Activated CD8-positive, alpha-beta memory T cell treated with anti-CD3 and anti-CD28 coated beads, Interleukin-2, amount 10 ng/mL, durations not matched to agents 7 days and 5 days (primary cell): ENCODE results near the gene STK26. TPM values are rescaled to one million over a fixed set of nuclear protein-coding genes. Genes with fewer than 3 reads are reported as not detected.
"Not testable (repeated sequence)": the region's sequence is repeated elsewhere in the genome, so short reads cannot be mapped to it uniquely, and the experiment has no call there.

Experiments used
- ATAC-seq: fragments of 150-1000 bp; cut with Tn5 transposase; one replicate; pipeline ENCODE4 v1.10.0; 2021; ENCODE audit warnings: moderate library complexity
- CTCF ChIA-PET: fragments of 350-600 bp; sonication (Branson Sonifier 250); formaldehyde crosslinking; loops from one replicate; lab custom pipeline; 2021; ENCODE audit warnings: antibody characterized with exemption; lab: Charles Lee
- DNase-seq: peaks from one replicate; pipeline ENCODE4 v3.0.0-alpha.2; 2020
- H3K27ac Mint-ChIP-seq: one replicate; pipeline ENCODE4 v1.8.0; 2021; ENCODE audit warnings: mild to moderate bottlenecking, mixed read lengths
- H3K27me3 Mint-ChIP-seq: one replicate; pipeline ENCODE4 v1.8.0; 2021; ENCODE audit warnings: mixed read lengths
- H3K36me3 Mint-ChIP-seq: one replicate; pipeline ENCODE4 v1.8.0; 2021; ENCODE audit warnings: mild to moderate bottlenecking, mixed read lengths
- H3K4me1 Mint-ChIP-seq: one replicate; pipeline ENCODE4 v1.8.0; 2021; ENCODE audit warnings: mixed read lengths
- H3K4me3 Mint-ChIP-seq: one replicate; pipeline ENCODE4 v1.8.0; 2021; ENCODE audit warnings: mild to moderate bottlenecking, moderate library complexity, mixed read lengths
- H3K9me3 Mint-ChIP-seq: one replicate; pipeline ENCODE4 v1.8.0; 2022; ENCODE audit warnings: low read depth, mixed read lengths
- total RNA-seq, 2 experiments: library from RNA; stranded (reverse); gene quantifications; one replicate each; pipeline ENCODE4 v1.2.3, GENCODE V29; 2021

STK26 gene
- total RNA-seq, 2 experiments from 2014 or later, result 39.5 to 49.7 TPM

DNA sequence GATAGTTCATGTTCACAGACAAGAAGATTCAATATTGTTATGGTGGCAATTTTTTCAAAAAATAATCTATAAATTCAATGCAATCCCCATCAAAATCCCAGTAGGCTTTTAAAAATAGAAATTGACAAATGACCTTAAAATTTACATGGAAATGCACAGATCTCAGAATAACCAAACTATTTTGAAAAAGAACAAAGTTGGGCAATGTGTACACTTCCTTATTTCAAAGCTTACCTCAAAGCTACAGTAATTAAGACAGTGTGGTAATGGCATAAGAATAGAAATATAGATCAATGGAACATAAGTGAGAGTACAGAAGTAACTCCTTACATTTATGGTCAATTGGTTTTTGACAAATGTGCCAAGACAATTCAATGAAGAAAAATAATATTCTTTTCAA, 65.8 kb downstream of the STK26 start:
- Mint-ChIP-seq H3K9me3 (no peaks in the 10 kb centered on the region), H3K4me3 (no peak overlapping the region), H3K27me3 (no peaks in the 10 kb centered on the region), H3K4me1 (peaks cover 12% of the 10 kb centered on the region), H3K27ac (no peak overlapping the region), H3K36me3 (no peaks in the 10 kb centered on the region)
- ATAC-seq, result no peak
- no peak for DNase-seq
- CTCF ChIA-PET, result no interaction called here

DNA sequence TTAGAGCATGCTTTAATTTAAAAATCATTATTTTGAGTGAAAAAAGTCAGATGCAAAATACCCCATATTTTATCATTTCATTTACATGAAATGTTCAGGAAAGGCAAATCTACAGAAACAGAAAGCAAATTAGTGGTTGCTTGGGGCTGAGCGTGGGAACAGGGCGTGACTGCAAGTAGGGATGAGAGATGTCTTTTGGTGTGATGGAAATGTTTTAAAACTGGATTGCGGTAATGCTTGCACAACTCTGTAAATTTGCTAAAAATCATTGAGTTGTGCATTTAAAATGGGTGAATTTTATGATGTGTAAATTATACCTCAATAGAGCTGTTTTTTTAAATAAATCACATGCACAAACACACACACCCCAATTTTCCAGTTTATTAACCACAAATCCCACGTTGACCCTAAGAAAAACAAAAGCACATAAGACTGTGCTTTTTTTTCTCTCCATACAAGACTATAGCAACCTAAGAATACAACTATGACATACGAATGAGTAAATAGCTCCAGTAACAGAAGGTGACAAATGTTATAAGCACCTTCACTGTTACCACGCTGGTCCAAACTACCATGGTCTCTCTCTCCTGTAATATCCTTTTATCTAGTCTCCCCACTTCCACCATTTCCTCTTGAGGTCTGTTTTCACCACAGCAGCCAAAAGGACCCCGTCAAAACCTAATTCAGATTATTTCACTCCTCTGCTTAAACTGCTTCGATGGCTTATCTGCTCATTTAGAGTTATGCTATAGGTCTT, 67.5 kb downstream of the STK26 start:
- H3K27me3 Mint-ChIP-seq, result no peaks in the 10 kb centered on the region
- H3K27ac Mint-ChIP-seq, result no peak overlapping the region
- no peaks in the 10 kb centered on the region for H3K9me3 Mint-ChIP-seq
- ATAC-seq (no peak), DNase-seq (no peak)
- H3K4me3 Mint-ChIP-seq, result no peak overlapping the region
- CTCF ChIA-PET, result interaction anchor here (2.9 kb wide), 1 partner anchor 129 kb away, joined by 19 read pairs; the partner anchor contains the start of gene RAP2C
- H3K4me1 Mint-ChIP-seq, result peaks cover 12% of the 10 kb centered on the region
- H3K36me3 Mint-ChIP-seq, result no peaks in the 10 kb centered on the region

DNA sequence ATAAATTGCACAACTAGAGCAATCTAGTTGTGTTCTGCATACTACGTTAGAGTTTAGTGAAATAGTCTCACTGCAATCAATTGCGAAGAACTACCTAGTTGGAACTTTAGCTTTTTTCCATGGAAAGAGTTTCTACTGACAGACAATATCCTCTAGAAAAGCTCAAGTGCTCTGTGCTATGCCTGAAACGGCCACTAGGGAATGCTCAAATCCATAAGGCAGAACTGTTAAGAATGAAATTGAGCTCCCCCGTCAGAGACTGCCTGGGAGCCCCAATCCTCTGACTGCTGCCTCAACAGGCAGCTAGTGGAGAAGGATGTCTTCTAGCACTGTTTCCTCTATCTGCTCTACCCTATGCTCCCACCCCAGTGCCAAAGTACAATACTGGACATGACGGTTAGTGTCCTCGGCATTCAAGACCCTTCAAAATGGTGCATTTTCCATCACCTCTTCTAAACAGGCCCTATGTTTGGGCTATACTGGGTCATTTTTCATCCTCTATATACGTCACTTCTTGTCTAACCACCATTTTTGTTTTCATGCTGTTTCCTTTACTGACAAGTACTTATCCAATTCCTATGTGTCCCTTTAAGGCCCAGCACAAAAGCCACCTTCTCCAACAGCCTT, 69.5 kb downstream of the STK26 start:
- Mint-ChIP-seq H3K27ac (no peak overlapping the region), H3K36me3 (no peaks in the 10 kb centered on the region), H3K9me3 (no peaks in the 10 kb centered on the region), H3K27me3 (no peaks in the 10 kb centered on the region), H3K4me3 (no peak overlapping the region), H3K4me1 (peaks cover 12% of the 10 kb centered on the region)
- ATAC-seq (peak; percentile 69), DNase-seq (peak; percentile 64)
- CTCF ChIA-PET, result interaction anchor here (0.5 to 2.9 kb wide), 17 partner anchors 11 to 539 kb away, joined by 3 to 19 read pairs (median 4); partner anchors contain the start of gene RAP2C

DNA sequence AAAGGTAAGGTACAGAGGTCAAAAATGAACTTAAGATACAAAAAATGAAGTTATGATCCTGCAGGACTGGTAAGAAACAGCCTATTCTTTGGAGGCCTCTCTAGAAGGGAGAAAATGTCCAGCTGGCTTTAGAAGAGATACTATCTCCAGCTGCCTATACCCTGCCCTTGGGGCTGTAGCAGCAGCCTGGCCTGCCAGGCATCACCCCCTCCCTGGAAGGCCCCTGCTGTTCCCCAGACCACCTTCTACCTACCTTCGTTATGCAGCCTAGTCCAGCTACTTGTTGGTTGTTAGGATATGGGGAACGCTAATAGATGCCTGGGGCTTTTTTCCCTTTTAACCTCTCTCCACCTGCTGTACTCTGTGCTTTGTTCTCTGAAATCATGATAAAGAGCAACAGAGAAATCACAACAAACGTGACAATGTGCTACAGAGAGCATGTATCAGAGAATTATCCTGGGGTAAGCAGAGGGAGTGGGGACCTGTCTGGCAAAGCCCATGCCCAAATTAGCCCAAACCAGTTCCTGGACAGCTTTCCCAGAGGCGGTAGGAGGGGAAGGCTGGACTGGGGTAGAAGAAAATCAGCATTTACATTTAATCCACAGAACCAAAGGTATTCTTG, 70.2 kb downstream of the STK26 start:
- no peak overlapping the region for H3K27ac Mint-ChIP-seq
- DNase-seq (no peak), ATAC-seq (no peak)
- H3K36me3 Mint-ChIP-seq, result no peaks in the 10 kb centered on the region
- H3K4me3 Mint-ChIP-seq, result no peak overlapping the region
- CTCF ChIA-PET, result interaction anchor here (1.1 to 2.9 kb wide), 3 partner anchors 126 to 252 kb away, joined by 3 to 19 read pairs (median 4); partner anchors contain the start of gene RAP2C
- peaks cover 12% of the 10 kb centered on the region for H3K4me1 Mint-ChIP-seq
- H3K27me3 Mint-ChIP-seq, result no peaks in the 10 kb centered on the region
- no peaks in the 10 kb centered on the region for H3K9me3 Mint-ChIP-seq

DNA sequence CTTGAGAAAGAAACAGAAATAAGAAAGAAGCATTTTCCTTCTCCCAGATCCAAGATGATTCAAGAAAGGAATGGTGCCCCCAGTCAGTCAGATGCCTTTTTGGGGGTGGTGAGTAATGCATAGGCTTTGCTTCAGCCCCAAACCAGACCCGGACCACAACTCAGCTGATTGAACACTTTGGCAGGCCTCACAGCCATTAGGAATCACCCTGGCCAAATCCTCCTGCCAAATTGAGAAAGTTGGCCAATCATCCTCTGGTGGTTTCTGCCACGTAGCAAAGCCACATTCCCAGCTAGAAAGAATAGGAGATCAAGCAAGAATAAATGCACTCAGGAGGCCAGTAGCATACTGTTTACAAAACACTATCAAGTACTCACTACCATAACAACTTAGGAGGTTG, 71.1 kb downstream of the STK26 start:
- CTCF ChIA-PET, result interaction anchor here (1.1 kb wide), 1 partner anchor 127 kb away, joined by 4 read pairs; no protein-coding TSS in a partner anchor
- Mint-ChIP-seq H3K27me3 (no peaks in the 10 kb centered on the region), H3K4me3 (no peak overlapping the region)

DNA sequence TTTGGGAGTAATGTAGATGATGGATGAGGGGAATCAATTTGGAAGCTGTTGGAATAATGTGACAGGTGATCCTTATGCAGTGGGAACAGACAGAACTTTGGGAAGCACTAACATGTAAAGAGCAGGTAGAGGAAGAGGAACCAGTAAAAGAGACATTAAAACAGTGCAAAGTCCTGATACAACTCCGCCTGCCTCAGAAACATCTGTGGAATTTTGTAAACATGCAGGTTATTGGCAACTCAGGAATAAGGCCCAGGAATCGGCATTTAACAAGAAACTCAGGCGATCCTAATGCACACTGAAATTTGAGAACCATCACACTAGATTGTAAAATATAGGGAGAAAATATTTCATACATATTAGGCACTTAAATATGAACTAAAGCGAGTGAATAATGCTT, 75.6 kb downstream of the STK26 start:
- H3K27me3 Mint-ChIP-seq, ATAC-seq, H3K4me1 Mint-ChIP-seq, H3K4me3 Mint-ChIP-seq, H3K27ac Mint-ChIP-seq, H3K9me3 Mint-ChIP-seq, CTCF ChIA-PET, DNase-seq, H3K36me3 Mint-ChIP-seq: not testable (repeated sequence)

More for the DNA sequence above, 71.1 kb downstream of the STK26 start:
- Mint-ChIP-seq H3K4me1 (peaks cover 12% of the 10 kb centered on the region), H3K9me3 (no peaks in the 10 kb centered on the region), H3K27ac (no peak overlapping the region), H3K36me3 (no peaks in the 10 kb centered on the region)
- no peak for ATAC-seq
- DNase-seq, result no peak

DNA sequence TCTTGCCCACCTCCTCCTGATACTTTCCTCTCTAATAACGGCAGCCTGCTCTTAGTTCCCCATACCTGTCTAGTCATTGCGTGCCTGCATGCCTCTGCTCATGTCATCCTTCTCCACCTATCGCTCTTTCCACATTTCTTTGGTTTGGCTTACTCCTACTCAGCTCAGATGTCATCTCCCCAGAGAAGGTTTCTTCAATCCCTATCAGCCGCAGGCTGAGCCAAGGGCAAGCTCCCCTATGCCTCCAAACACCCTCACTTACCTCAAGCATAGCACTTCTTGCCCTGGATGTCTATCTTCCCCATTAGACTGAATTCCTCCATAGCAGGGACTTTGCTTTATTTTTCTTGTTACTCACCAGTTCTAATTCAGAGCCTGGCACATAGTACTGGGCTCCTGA, 78.1 kb downstream of the STK26 start:
- no peaks in the 10 kb centered on the region for H3K4me1 Mint-ChIP-seq
- H3K27ac Mint-ChIP-seq, result no peak overlapping the region
- H3K36me3 Mint-ChIP-seq, result no peaks in the 10 kb centered on the region
- no peaks in the 10 kb centered on the region for H3K27me3 Mint-ChIP-seq
- CTCF ChIA-PET, result no interaction called here
- H3K9me3 Mint-ChIP-seq, result no peaks in the 10 kb centered on the region
- H3K4me3 Mint-ChIP-seq, result no peak overlapping the region
- DNase-seq, result no peak
- ATAC-seq, result no peak

DNA sequence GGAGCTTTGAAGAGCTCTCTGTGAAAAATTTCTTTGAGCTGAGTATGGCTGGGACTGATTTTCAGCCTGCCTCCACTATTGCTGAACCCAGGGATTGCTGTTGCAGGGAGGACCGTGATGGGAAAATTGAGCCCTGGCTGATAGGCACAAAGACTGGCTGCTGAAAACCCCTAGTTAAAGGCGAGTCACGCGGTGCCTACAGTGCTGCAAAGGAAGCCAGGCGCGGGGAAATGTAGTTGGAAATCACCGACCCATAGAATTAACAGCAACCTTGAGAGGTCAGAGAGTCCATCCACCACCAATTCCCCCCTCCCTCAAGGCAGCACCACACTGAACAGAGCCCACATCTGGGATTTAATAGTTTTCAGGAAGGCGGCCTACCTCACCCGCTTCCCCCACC, 78.7 kb downstream of the STK26 start:
- DNase-seq (no peak), ATAC-seq (no peak)
- H3K9me3 Mint-ChIP-seq, result no peaks in the 10 kb centered on the region
- no peak overlapping the region for H3K4me3 Mint-ChIP-seq
- CTCF ChIA-PET, result no interaction called here
- no peak overlapping the region for H3K27ac Mint-ChIP-seq
- H3K4me1 Mint-ChIP-seq, result no peaks in the 10 kb centered on the region
- H3K27me3 Mint-ChIP-seq, result no peaks in the 10 kb centered on the region
- H3K36me3 Mint-ChIP-seq, result no peaks in the 10 kb centered on the region

DNA sequence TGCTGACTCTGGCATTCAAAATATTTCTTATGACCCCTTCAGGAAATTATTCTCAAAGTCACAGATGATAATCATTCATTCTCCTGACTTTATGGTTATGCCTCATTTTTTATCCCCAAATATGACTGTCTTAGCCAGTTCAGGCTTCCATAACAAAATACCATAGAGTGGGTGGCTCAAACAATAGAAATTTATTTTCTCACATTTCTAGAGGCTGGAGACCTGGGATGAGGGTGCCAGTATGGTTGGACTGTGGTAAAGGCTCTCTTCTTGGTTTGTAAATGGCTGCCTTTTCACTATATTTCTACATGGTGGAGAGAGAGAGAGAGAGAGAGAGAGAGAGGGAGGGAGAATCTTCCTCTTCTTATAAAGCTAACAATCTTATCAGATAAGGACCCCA, 84.2 kb downstream of the STK26 start:
- no peak for ATAC-seq
- DNase-seq, result no peak
- Mint-ChIP-seq H3K36me3 (no peaks in the 10 kb centered on the region), H3K27me3 (no peaks in the 10 kb centered on the region), H3K4me1 (no peaks in the 10 kb centered on the region), H3K4me3 (no peak overlapping the region), H3K9me3 (no peaks in the 10 kb centered on the region), H3K27ac (no peak overlapping the region)
- CTCF ChIA-PET, result no interaction called here

DNA sequence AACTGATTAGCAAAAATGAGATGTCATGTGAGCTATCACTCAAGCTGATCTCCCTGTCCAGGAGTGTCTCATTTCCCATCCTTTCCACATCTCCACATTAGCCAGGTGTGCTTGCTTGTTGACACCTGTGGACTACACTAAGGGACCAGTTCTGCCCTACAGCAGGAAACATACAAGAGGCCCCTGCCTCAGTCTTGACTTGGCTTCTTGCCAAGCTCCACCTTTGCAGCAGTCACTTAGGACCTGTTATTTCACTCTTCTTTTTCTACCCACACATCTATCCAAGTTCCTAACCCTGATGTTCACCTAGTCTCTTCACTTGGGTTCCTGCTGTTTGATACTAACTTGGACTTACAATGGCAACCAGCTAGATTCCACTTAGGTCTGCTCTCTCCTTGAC, 91.5 kb downstream of the STK26 start:
- Mint-ChIP-seq H3K4me3 (no peak overlapping the region), H3K27me3 (no peaks in the 10 kb centered on the region), H3K9me3 (no peaks in the 10 kb centered on the region), H3K27ac (no peak overlapping the region), H3K4me1 (no peaks in the 10 kb centered on the region), H3K36me3 (no peaks in the 10 kb centered on the region)
- CTCF ChIA-PET, result no interaction called here
- no peak for ATAC-seq
- no peak for DNase-seq

DNA sequence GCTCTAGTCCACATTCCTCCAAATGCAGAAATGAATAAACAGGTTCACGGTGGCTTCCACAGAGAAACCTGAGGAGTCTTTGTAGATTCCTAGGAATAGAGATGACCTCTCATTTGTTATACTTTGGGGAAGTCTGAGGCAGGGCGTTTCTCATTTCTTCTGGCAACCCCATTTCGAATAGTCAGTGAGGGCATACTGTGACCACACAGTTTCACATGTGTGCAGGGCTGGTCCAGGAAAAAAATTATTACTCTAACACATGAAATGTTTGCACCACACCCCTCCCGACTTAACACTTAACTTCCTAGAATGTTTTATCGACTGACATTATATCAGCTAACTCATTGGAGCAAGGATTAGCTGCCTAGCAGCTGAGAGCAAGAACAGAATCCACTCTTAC, 92.7 kb downstream of the STK26 start:
- ATAC-seq (no peak), DNase-seq (no peak)
- Mint-ChIP-seq H3K27me3 (no peaks in the 10 kb centered on the region), H3K4me1 (no peaks in the 10 kb centered on the region), H3K4me3 (no peak overlapping the region), H3K27ac (no peak overlapping the region), H3K36me3 (no peaks in the 10 kb centered on the region), H3K9me3 (no peaks in the 10 kb centered on the region)
- CTCF ChIA-PET, result no interaction called here

DNA sequence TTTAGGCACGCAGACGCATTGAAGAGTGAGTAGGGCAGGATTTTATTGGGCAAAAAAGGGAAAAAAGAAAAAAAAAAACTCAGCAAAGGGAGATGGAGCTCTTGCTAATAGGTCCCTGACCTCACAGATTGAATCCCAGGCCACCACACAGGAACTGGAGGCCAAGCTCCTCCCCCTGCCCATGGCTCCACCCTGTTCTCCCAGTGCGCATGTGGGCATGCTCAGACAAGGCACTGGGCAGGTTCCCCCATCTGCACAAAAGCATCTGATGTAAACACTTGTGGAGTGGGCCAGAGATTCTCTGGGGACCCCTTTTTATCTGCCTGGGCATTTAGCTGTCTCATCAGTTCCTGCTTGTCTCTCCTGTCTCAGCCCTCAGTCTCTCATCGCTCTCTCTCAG, 95.3 kb downstream of the STK26 start:
- H3K4me1 Mint-ChIP-seq, result no peaks in the 10 kb centered on the region
- no peaks in the 10 kb centered on the region for H3K36me3 Mint-ChIP-seq
- no peak overlapping the region for H3K4me3 Mint-ChIP-seq
- ATAC-seq (no peak), DNase-seq (no peak)
- no peak overlapping the region for H3K27ac Mint-ChIP-seq
- H3K9me3 Mint-ChIP-seq, result no peaks in the 10 kb centered on the region
- H3K27me3 Mint-ChIP-seq, result no peaks in the 10 kb centered on the region
- CTCF ChIA-PET, result no interaction called here

DNA sequence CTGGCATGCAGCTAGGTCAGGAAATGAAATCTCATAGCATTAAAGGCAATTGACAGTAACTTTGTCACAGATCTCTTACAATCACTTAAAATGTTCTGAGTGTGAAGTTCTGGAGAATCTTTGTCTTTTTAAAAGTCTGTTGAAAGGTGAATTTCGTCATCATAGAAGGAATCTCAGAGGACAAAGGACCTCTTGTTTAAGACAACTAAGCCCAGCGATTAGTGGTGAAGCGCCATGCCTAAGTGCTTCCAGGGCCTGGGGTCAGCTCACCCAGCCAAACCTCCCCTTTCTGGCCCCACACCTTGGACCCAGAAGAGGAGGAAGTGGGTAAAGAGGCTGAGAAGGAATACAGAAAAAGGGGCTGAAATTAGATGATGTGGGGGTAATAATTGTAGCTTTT, 96.2 kb downstream of the STK26 start:
- Mint-ChIP-seq H3K9me3 (no peaks in the 10 kb centered on the region), H3K27me3 (no peaks in the 10 kb centered on the region), H3K27ac (no peak overlapping the region), H3K4me1 (no peaks in the 10 kb centered on the region), H3K36me3 (no peaks in the 10 kb centered on the region), H3K4me3 (no peak overlapping the region)
- DNase-seq (no peak), ATAC-seq (no peak)
- CTCF ChIA-PET, result no interaction called here
